ENCODE results near the gene HRAS. TPM values are rescaled to one million over a fixed set of nuclear protein-coding genes. Genes with fewer than 3 reads are reported as not detected.

The HRAS gene
- total and polyA plus RNA-seq, 2 of the 13 experiments (the other 11 are each of a cell fraction or from before 2014, with no cell fraction given) = 32.9 to 50.0 TPM

DNA sequence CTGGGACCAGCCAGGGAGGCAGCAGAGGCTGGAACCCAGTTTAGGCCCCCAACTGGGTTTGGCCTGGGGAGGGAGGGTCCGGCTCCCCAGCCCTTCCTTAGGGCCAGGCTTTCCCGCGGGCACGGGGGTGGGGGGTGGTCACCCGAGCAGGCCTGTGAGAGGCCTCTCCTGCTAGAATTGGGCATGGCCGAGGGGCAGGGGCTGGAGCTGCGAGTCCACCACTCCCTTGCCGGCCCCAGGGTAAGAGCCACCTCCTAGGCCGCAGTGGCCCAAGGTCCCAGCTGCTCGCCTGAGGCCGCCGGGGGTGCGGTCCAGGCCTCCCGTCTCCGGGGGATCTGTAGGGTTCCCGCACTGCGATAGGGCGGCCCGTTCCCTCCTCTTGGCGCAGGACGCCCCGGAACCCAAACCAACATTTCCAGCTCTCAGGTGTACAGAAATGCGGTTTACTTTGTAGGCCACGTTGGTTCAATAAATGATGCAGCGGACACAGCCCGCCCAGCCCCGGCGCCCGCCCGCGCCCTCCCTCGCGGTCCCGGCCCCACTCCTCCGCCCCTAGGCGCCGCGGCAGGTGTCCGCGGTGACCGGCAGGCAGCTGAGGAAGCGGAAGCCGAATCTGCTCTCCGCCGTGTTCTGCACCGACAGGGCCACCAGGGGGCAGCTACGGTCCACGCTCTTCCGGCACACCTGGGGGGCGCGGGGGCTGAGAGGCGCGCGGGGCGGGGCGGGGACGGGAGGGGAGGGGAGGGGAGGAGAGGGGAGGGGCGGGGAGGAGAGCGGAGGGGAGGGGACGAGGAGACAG, 19.3 kb upstream of the HRAS start (continued):
- TF ChIP-seq, protein P1, sequence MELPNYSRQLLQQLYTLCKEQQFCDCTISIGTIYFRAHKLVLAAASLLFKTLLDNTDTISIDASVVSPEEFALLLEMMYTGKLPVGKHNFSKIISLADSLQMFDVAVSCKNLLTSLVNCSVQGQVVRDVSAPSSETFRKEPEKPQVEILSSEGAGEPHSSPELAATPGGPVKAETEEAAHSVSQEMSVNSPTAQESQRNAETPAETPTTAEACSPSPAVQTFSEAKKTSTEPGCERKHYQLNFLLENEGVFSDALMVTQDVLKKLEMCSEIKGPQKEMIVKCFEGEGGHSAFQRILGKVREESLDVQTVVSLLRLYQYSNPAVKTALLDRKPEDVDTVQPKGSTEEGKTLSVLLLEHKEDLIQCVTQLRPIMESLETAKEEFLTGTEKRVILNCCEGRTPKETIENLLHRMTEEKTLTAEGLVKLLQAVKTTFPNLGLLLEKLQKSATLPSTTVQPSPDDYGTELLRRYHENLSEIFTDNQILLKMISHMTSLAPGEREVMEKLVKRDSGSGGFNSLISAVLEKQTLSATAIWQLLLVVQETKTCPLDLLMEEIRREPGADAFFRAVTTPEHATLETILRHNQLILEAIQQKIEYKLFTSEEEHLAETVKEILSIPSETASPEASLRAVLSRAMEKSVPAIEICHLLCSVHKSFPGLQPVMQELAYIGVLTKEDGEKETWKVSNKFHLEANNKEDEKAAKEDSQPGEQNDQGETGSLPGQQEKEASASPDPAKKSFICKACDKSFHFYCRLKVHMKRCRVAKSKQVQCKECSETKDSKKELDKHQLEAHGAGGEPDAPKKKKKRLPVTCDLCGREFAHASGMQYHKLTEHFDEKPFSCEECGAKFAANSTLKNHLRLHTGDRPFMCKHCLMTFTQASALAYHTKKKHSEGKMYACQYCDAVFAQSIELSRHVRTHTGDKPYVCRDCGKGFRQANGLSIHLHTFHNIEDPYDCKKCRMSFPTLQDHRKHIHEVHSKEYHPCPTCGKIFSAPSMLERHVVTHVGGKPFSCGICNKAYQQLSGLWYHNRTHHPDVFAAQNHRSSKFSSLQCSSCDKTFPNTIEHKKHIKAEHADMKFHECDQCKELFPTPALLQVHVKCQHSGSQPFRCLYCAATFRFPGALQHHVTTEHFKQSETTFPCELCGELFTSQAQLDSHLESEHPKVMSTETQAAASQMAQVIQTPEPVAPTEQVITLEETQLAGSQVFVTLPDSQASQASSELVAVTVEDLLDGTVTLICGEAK (IDR thresholded peaks at IDR 0.05) = no peak
- TF ChIP-seq, protein P1 (CRISPR knock-in tag; IDR thresholded peaks at IDR 0.05) = 0 out of 2 replicates have a peak, but pooled peaks have one; percentile 27
- TF ChIP-seq POGK (CRISPR knock-in tag; conservative IDR thresholded peaks at IDR 0.05) (0 out of 2 replicates have a peak, but pooled peaks have one; percentile 47), KDM2A (CRISPR knock-in tag; IDR thresholded peaks at IDR 0.05; ENCODE audit: borderline replicate concordance, low read depth) (peak; percentile 69; the same call in 1 of the 2 replicates), GABPB1 (CRISPR knock-in tag; IDR thresholded peaks at IDR 0.05) (peak; percentile 78), ZNF891 (CRISPR knock-in tag; IDR thresholded peaks at IDR 0.05) (0 out of 2 replicates have a peak, but pooled peaks have one; percentile 52), ZNF780A (CRISPR knock-in tag; IDR thresholded peaks at IDR 0.05) (0 out of 2 replicates have a peak, but pooled peaks have one; percentile 38), KLF15 (CRISPR knock-in tag; IDR thresholded peaks at IDR 0.05; ENCODE audit: borderline replicate concordance) (no peak), LBX2 (CRISPR knock-in tag; IDR thresholded peaks at IDR 0.05; ENCODE audit: borderline replicate concordance) (peak; percentile 29; the same call in 1 of the 2 replicates), MXD4 (CRISPR knock-in tag; IDR thresholded peaks at IDR 0.05) (peak; percentile 44; the same call in 1 of the 2 replicates), PCBP1 (IDR thresholded peaks at IDR 0.05; ENCODE audit: borderline replicate concordance, low read depth, low read length) (0 out of 2 replicates have a peak, but pooled peaks have one; percentile 19), CBX5 (CRISPR knock-in tag; IDR thresholded peaks at IDR 0.05; ENCODE audit: borderline replicate concordance) (peak; percentile 61; the same call in 1 of the 2 replicates), ZSCAN25 (CRISPR knock-in tag; IDR thresholded peaks at IDR 0.05) (peak; percentile 81)
- TF ChIP-seq, protein P2, sequence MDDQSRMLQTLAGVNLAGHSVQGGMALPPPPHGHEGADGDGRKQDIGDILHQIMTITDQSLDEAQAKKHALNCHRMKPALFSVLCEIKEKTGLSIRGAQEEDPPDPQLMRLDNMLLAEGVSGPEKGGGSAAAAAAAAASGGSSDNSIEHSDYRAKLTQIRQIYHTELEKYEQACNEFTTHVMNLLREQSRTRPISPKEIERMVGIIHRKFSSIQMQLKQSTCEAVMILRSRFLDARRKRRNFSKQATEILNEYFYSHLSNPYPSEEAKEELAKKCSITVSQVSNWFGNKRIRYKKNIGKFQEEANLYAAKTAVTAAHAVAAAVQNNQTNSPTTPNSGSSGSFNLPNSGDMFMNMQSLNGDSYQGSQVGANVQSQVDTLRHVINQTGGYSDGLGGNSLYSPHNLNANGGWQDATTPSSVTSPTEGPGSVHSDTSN (CRISPR knock-in tag; IDR thresholded peaks at IDR 0.05; ENCODE audit: borderline replicate concordance) = no peak
